GM12878 (cell line): ENCODE measurements around the gene ZMIZ1. TPM values are rescaled to one million over a fixed set of nuclear protein-coding genes. Genes with fewer than 3 reads are reported as not detected.

Experiments
- ATAC-seq: fragments of 200-7000 bp; cut with Tn5 transposase; 3 replicates; pipeline ENCODE4 v1.9.1; 2020; ENCODE audit warnings: mild to moderate bottlenecking, moderate library complexity
- BruUV-seq: library from RNA; stranded (reverse); fragments of 400-500 nt; replicated peaks from 2 replicates; lab custom pipeline; 2021; lab: Mats Ljungman, UMichigan
- CTCF ChIA-PET: fragments of 300-600 bp; sonication (Branson Sonifier 250); formaldehyde crosslinking; extraction: SDS; loops from one replicate; lab custom pipeline; 2021; ENCODE audit warnings: inconsistent platforms; lab: Yijun Ruan, JAX
- POLR2A ChIA-PET: fragments of 350-600 bp; formaldehyde crosslinking; extraction: SDS; loops from one replicate; lab custom pipeline; 2021; ENCODE audit warnings: inconsistent platforms; lab: Charles Lee
- RAD21 ChIA-PET: fragments of 300-600 bp; sonication (Branson Sonifier 250); formaldehyde crosslinking; loops from one replicate; lab custom pipeline; 2023; ENCODE audit warnings: antibody characterized with exemption; ENCODE audit not compliant: unreplicated experiment; lab: Charles Lee
- SMC1A ChIA-PET: fragments of 300-600 bp; sonication (Branson Sonifier 250); formaldehyde crosslinking; loops from one replicate; lab custom pipeline; 2023; ENCODE audit not compliant: unreplicated experiment, uncharacterized antibody; lab: Charles Lee
- DNase-seq: peaks from one replicate; pipeline ENCODE4 v3.0.0-alpha.2; 2011; ENCODE audit warnings: low read depth, low spot score
- FAIRE-seq: peaks from 3 replicates; lab custom pipeline; 2011; peaks lifted over from hg19 to GRCh38; lab: Jason Lieb, UNC
- H2AFZ ChIP-seq: 2 replicates; pipeline ENCODE4 v1.6.0; 2011; ENCODE audit warnings: low read depth, low read length, control low read depth; ENCODE audit not compliant: control insufficient read depth
- H3K27ac ChIP-seq: 2 replicates; pipeline ENCODE4 v1.5.1; 2011; ENCODE audit warnings: control low read depth; ENCODE audit not compliant: control insufficient read depth, insufficient read depth
- H3K27me3 ChIP-seq, 2 experiments: replicated peaks in 1 of 2; 2 replicates each; pipeline versions ENCODE4 v1.6.0 to v1.6.1; 2011; ENCODE audit warnings: low read length in 1 of 2; ENCODE audit not compliant: control insufficient read depth in 2 of 2, insufficient read depth in 2 of 2
- H3K36me3 ChIP-seq, 2 experiments: 2 replicates each; pipeline ENCODE4 v1.5.1; 2011; ENCODE audit warnings: low read length in 1 of 2; ENCODE audit not compliant: control insufficient read depth in 2 of 2, insufficient read depth in 2 of 2
- H3K4me1 ChIP-seq: 2 replicates; pipeline ENCODE4 v1.6.1; 2011; ENCODE audit warnings: mild to moderate bottlenecking, low read length, moderate library complexity, mixed read lengths; ENCODE audit not compliant: control insufficient read depth, insufficient read depth
- H3K4me2 ChIP-seq: 2 replicates; pipeline ENCODE4 v1.6.0; 2011; ENCODE audit warnings: control low read depth; ENCODE audit not compliant: control insufficient read depth, insufficient read depth
- H3K4me3 ChIP-seq: fragments of 200-600 bp; sonication (generic); 2 replicates; pipeline ENCODE4 v1.5.1; 2016
- H3K79me2 ChIP-seq: 2 replicates; pipeline ENCODE4 v1.6.0; 2011; ENCODE audit warnings: low read length; ENCODE audit not compliant: control insufficient read depth, insufficient read depth
- H3K9ac ChIP-seq: 2 replicates; pipeline ENCODE4 v1.8.0; 2011; ENCODE audit warnings: low read length, control low read depth, mixed read lengths; ENCODE audit not compliant: control insufficient read depth, insufficient read depth
- H3K9me3 ChIP-seq: replicated peaks from 3 replicates; pipeline ENCODE4 v1.5.1; 2011; ENCODE audit warnings: mild to moderate bottlenecking, low read length; ENCODE audit not compliant: control insufficient read depth, insufficient read depth
- H4K20me1 ChIP-seq: 2 replicates; pipeline ENCODE4 v1.6.0; 2011; ENCODE audit not compliant: control insufficient read depth, insufficient read depth
- ESRRA ChIP-seq: IDR thresholded peaks from 2 replicates; pipeline ENCODE4 v1.6.1; 2012; ENCODE audit warnings: mild to moderate bottlenecking, low read length, improper control_type of control experiment
- POLR2A ChIP-seq: IDR thresholded peaks from 2 replicates; pipeline ENCODE4 v1.6.1; 2011; ENCODE audit warnings: low read depth, mild to moderate bottlenecking, low read length
- RCOR1 ChIP-seq: conservative IDR thresholded peaks from 2 replicates; pipeline ENCODE4 v1.6.1; 2012; ENCODE audit warnings: low read depth, low read length, improper control_type of control experiment
- SMAD5 ChIP-seq: IDR thresholded peaks from 2 replicates; pipeline ENCODE4 v1.6.1; 2016; ENCODE audit warnings: antibody characterized with exemption, low read depth
- SMC3 ChIP-seq: IDR thresholded peaks from 2 replicates; pipeline ENCODE4 v1.6.1; 2011; ENCODE audit warnings: low read length, improper control_type of control experiment, borderline replicate concordance
- WGBS: methylation state at CpG from one replicate; pipeline ENCODE4 v1.1.6; 2016; ENCODE audit warnings: low lambda C conversion rate; ENCODE audit not compliant: insufficient replicate concordance, insufficient coverage; ENCODE audit errors: missing lambda C conversion rate; 5-methylcytosine and 5-hydroxymethylcytosine counted together
- in situ Hi-C: fragments of 300-500 bp; cut with MboI; formaldehyde crosslinking; loops from 9 replicates; pipeline ENCODE4 v1.14.3; 2018; ENCODE audit warnings: mixed read lengths
- intact Hi-C: fragments of 100-400 bp; cut with micrococcal nuclease; formaldehyde crosslinking; loops from one replicate; pipeline ENCODE4 v1.14.2; 2022; ENCODE audit not compliant: unreplicated experiment
- polyA plus RNA-seq, 11 experiments: library from polyadenylated mRNA; depleted of rRNA in 4 of 11; unstranded in 6 of 11; stranded (reverse) in 5 of 11; fragments of >200 nt; fragmentation: Nextera tagmentation in 4 of 11; fragmentation: Illumina TruSeq in 1 of 11; extraction: Ambion mirVana in 4 of 11; extraction: Trizol in 1 of 11; gene quantifications; 1 replicate in 1 of 11; 2 replicates in 10 of 11; pipeline versions ENCODE4 v1.2.1 to v1.2.3, GENCODE V29; 2011 to 2016; ENCODE audit warnings: inconsistent platforms in 2 of 11, missing spikeins in 2 of 11, low read depth in 1 of 11
- total RNA-seq, 4 experiments: library from RNA; depleted of rRNA in 3 of 4; stranded (reverse); fragments of >200 nt in 3 of 4; fragmentation: Illumina TruSeq in 1 of 4; extraction: Trizol in 1 of 4; gene quantifications; 2 replicates each; pipeline versions ENCODE4 v1.2.1 to v1.2.3, GENCODE V29; 2013 to 2021
- TF ChIP-seq, protein P1 (sequence below): IDR thresholded peaks from 2 replicates; pipeline ENCODE4 v1.6.1; 2012; ENCODE audit warnings: low read length, inconsistent platforms
- TF ChIP-seq, protein P2 (sequence below): fragments of 450-650 bp; IDR thresholded peaks from 2 replicates; pipeline ENCODE4 v1.6.1; 2017; ENCODE audit warnings: mild to moderate bottlenecking, moderate library complexity
- TF ChIP-seq, protein P3 (sequence below): fragments of 450-650 bp; IDR thresholded peaks from 2 replicates; pipeline ENCODE4 v1.6.1; 2017; ENCODE audit warnings: mild to moderate bottlenecking, low read depth, inconsistent platforms; ENCODE audit not compliant: poor library complexity, severe bottlenecking

Gene ZMIZ1
- total and polyA plus RNA-seq, 10 of the 15 experiments (the other 5 are each of a cell fraction or from before 2014, with no cell fraction given), result 3.1 to 82.3 (median 14.9) TPM

DNA sequence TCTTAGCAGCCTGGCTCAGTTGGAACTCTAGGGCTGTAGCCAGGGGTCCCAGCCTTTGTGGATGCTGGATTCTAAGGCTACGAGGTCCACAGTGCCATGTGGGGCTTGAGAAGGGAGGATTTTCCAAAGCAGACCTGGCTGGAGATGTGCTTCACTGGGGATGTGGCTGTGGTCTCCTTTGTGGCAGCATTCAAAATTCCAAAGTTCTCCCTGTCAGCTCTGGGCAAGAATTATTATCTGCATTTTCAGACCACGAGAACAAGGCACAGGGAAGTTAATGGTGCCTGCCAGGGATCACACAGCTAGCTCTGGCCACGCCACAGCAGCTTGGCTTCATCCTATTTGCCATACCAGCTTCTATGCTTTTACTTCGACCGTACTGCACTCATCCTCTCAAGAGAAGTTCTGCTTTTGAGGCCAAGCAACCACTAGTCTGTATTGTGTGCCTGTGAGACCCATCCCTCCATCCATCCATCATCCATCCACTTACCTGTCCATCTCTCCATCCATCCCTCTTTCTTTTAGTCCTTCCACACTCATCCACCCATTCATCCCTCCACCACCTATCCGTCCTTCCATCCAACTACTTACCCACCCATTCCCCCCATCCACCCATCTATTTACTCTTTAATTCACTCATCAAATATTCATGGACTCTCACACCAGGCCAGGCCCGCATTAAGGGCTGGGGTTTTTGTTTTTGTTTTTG, 71.5 kb downstream of the ZMIZ1 start:
- POLR2A ChIA-PET, result no interaction called here
- H3K9ac ChIP-seq, result no peak overlapping the region
- TF ChIP-seq POLR2A (no peak), SMC3 (no peak), RCOR1 (no peak), SMAD5 (no peak), ESRRA (no peak)
- TF ChIP-seq, protein P1, sequence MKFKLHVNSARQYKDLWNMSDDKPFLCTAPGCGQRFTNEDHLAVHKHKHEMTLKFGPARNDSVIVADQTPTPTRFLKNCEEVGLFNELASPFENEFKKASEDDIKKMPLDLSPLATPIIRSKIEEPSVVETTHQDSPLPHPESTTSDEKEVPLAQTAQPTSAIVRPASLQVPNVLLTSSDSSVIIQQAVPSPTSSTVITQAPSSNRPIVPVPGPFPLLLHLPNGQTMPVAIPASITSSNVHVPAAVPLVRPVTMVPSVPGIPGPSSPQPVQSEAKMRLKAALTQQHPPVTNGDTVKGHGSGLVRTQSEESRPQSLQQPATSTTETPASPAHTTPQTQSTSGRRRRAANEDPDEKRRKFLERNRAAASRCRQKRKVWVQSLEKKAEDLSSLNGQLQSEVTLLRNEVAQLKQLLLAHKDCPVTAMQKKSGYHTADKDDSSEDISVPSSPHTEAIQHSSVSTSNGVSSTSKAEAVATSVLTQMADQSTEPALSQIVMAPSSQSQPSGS, result no peak
- TF ChIP-seq, protein P2, sequence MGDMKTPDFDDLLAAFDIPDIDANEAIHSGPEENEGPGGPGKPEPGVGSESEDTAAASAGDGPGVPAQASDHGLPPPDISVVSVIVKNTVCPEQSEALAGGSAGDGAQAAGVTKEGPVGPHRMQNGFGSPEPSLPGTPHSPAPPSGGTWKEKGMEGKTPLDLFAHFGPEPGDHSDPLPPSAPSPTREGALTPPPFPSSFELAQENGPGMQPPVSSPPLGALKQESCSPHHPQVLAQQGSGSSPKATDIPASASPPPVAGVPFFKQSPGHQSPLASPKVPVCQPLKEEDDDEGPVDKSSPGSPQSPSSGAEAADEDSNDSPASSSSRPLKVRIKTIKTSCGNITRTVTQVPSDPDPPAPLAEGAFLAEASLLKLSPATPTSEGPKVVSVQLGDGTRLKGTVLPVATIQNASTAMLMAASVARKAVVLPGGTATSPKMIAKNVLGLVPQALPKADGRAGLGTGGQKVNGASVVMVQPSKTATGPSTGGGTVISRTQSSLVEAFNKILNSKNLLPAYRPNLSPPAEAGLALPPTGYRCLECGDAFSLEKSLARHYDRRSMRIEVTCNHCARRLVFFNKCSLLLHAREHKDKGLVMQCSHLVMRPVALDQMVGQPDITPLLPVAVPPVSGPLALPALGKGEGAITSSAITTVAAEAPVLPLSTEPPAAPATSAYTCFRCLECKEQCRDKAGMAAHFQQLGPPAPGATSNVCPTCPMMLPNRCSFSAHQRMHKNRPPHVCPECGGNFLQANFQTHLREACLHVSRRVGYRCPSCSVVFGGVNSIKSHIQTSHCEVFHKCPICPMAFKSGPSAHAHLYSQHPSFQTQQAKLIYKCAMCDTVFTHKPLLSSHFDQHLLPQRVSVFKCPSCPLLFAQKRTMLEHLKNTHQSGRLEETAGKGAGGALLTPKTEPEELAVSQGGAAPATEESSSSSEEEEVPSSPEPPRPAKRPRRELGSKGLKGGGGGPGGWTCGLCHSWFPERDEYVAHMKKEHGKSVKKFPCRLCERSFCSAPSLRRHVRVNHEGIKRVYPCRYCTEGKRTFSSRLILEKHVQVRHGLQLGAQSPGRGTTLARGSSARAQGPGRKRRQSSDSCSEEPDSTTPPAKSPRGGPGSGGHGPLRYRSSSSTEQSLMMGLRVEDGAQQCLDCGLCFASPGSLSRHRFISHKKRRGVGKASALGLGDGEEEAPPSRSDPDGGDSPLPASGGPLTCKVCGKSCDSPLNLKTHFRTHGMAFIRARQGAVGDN, result no peak
- TF ChIP-seq, protein P3, sequence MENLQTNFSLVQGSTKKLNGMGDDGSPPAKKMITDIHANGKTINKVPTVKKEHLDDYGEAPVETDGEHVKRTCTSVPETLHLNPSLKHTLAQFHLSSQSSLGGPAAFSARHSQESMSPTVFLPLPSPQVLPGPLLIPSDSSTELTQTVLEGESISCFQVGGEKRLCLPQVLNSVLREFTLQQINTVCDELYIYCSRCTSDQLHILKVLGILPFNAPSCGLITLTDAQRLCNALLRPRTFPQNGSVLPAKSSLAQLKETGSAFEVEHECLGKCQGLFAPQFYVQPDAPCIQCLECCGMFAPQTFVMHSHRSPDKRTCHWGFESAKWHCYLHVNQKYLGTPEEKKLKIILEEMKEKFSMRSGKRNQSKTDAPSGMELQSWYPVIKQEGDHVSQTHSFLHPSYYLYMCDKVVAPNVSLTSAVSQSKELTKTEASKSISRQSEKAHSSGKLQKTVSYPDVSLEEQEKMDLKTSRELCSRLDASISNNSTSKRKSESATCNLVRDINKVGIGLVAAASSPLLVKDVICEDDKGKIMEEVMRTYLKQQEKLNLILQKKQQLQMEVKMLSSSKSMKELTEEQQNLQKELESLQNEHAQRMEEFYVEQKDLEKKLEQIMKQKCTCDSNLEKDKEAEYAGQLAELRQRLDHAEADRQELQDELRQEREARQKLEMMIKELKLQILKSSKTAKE, result no peak

More for the DNA sequence above, 71.5 kb downstream of the ZMIZ1 start:
- H3K4me1 ChIP-seq, result peaks cover 25% of the 10 kb centered on the region
- H2AFZ ChIP-seq, result no peak overlapping the region
- no peaks in the 10 kb centered on the region for H3K9me3 ChIP-seq
- FAIRE-seq (no peak), DNase-seq (no peak), ATAC-seq (no peak)
- ChIA-PET CTCF (no interaction called here), RAD21 (no interaction called here), SMC1A (no interaction called here)
- no peak overlapping the region for H3K27ac ChIP-seq
- H3K4me2 ChIP-seq, result no peak overlapping the region
- no peaks in the 10 kb centered on the region for H4K20me1 ChIP-seq
- in situ Hi-C loops (no loop called here), intact Hi-C loops (no loop called here)
- WGBS, result 28% methylated on average over 7 of the region's 7 CpGs
- BruUV-seq, result no TSS peak
- H3K36me3 ChIP-seq, result no peaks in the 10 kb centered on the region
- H3K79me2 ChIP-seq, result no peaks in the 10 kb centered on the region
- no peak overlapping the region for H3K4me3 ChIP-seq
- H3K27me3 ChIP-seq, result no peaks in the 10 kb centered on the region
